PC-9 (cell line): Measurements from ENCODE around the gene PTPRM.

Experiments used
- CTCF ChIP-seq: fragments of 200-600 bp; sonication (generic); conservative IDR thresholded peaks from 2 replicates; pipeline ENCODE4 v1.6.1; 2017; ENCODE audit warnings: mixed run types, antibody characterized with exemption, mild to moderate bottlenecking, moderate library complexity
- EZH2 ChIP-seq: fragments of 200-600 bp; sonication (generic); IDR thresholded peaks from 2 replicates; pipeline ENCODE4 v1.8.0; 2017; ENCODE audit warnings: antibody characterized with exemption, low read depth

GRCh38 chr18:7900091-7900490, 333.0 kb downstream of the PTPRM start:
- no peak for TF ChIP-seq CTCF
- no peak for TF ChIP-seq EZH2
